Stimulated activated CD4-positive, alpha-beta T cell treated with anti-CD3 and anti-CD28 coated beads, TNF-alpha, amount 100 ng/mL, for 48 hours (primary cell): ENCODE results near the gene LENG1.
"Not testable (repeated sequence)": the region's sequence is repeated elsewhere in the genome, so short reads cannot be mapped to it uniquely, and the experiment has no call there.

ENCODE experiments used
- DNase-seq, 3 donors: peaks; one replicate each; pipeline ENCODE4 v3.0.0-alpha.2; 2020; ENCODE audit warnings: low read depth in 3 of 3

The LENG1 gene

GRCh38 chr19:54159352-54160181 lies at the start of gene LENG1:
LENG1 (minus strand) TSS chr19:54159721; CDS start chr19:54159695, 26 bp downstream.
- peak; percentile 96 to 99 (median 96) for DNase-seq

GRCh38 chr19:54208784-54209057 lies 49.2 kb upstream of the LENG1 start:
- DNase-seq: no peak

DNA sequence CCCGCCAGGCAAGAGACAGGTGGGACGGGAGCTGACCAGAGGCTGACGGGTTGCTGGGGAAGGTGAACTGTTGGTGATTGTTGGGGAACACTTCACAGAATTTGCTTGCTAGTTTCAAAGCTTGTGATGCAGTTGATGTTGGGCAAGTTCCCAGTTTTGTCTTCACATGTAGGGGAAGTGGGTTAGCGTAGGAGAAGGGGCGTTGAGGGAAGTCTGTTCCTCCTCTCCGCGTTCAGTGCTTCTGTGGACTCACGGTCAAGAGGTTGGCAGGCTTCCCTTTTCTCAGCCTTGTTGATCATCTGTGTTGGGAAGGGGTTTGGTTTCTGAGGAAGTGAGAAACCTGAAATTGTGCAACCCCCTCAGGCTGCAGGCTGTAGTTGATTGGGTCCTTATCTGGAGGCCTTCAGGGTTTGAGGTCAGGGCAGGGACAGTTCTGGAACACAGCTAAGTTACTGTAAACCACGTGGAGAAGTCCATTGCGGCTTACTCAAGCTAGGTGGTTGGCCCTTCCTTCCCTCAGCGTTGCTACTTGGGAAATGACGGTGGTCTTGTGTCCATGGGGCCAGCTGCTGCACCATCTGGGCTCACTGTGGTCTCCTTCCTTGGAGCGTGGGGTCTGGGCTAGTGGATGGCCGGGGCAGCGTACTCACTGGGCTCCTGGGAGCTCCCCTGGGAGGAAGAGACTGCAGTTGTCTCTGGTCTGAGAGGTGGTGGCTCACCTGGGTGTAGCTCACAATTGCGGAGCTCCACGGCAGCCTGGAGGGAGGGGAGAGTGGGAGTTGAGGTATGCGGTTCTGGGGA lies 48.7 kb upstream of the LENG1 start:
- peak in 2 of 3 donors; percentile 55 for DNase-seq

DNA sequence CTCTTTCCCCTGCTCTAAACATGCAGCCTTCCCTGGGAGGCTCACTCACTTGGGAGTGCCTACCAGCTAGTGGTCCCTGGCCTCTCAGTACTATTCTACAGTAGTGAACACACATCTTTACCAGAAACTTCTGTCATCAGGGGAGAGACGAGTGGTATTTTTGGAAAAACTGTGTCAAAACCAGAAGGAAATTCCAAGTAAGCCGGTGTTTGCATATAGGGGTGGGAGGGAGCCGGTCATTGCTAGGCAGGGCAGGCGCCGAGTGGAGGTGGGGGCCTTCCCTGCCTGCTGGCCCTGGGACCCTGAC lies 48.1 kb upstream of the LENG1 start:
- no peak for DNase-seq

DNA sequence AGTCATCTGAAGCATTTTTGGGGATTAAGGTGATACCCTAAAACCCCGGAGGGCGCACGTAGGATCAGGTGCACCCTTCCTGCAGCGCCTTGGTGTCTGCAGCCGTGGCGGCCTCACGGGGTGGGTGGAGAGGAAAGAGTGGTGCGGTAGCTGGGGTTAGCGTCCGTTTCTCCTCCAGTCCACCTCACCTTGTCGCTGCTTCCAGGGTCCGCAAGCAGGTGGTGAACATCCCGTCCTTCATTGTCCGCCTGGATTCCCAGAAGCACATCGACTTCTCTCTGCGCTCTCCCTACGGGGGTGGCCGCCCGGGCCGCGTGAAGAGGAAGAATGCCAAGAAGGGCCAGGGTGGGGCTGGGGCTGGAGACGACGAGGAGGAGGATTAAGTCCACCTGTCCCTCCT lies 47.7 kb upstream of the LENG1 start:
- DNase-seq: not testable (repeated sequence)

DNA sequence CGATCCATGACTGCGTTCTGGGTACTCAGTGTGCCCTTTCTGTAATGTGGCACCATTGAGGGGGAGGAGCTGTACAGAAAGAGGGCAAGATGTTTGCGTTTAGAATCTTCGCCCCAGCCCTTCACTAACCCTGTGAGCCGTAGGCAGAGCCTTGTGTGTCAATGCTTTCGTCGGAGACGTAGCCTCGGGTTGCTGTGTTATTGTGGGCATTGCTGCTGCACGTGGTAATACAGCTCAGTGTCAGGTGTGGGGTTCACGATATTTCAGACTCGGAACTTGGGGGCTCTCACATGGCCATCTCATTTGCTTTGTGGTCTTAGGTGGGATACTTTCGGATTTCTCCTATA lies 47.3 kb upstream of the LENG1 start:
- no peak for DNase-seq

GRCh38 chr19:54206030-54206830 lies 46.7 kb upstream of the LENG1 start:
- no peak for DNase-seq

- no peak for DNase-seq
Observed at GRCh38 chr19:54204767-54205468, 45.4 kb upstream of the LENG1 start.

DNA sequence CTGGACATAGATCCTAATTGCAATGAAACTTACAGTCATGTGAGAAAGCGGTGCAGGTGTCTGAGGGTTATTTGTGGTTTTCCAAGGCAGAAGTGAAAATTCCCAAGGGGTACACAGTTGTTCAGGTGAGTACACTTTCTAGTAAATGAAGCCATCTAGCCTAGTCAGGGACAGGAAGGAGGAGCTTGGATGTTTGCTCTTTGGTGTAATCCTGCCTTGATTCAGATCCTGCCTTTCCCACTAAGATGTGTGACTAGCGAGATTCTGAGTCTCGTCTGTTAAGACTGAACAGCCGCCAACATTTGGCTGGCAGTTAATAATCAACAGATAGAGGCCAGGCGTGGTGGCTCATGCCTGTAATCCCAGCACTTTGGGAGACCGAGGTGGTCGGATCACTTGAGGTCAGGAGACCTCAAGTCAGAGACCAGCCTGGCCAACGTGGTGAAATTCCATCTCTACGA lies 43.7 kb upstream of the LENG1 start:
- DNase-seq: no peak

DNA sequence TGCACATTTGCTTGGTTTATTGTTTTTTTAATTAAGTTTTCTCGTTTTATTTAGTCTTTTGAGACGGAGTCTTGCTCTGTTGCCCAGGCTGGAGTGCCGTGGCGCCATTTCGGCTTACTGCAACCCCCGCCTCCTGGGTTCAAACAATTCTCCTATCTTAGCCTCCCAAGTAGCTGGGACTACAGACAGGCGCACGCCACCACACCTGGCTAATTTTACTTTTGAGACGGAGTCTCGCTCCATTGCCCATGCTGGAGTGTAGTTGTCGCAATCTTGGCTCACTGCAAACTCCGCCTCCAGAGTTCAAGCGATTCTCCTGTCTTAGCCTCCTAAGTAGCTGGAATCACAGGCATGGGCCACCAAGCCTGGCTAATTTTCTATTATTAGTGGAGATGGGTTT lies 42.5 kb upstream of the LENG1 start:
- DNase-seq: no peak

- DNase-seq: no peak
Observed at GRCh38 chr19:54201172-54201701, 41.7 kb upstream of the LENG1 start.

GRCh38 chr19:54199401-54199800 lies 39.9 kb upstream of the LENG1 start:
- DNase-seq: no peak

DNA sequence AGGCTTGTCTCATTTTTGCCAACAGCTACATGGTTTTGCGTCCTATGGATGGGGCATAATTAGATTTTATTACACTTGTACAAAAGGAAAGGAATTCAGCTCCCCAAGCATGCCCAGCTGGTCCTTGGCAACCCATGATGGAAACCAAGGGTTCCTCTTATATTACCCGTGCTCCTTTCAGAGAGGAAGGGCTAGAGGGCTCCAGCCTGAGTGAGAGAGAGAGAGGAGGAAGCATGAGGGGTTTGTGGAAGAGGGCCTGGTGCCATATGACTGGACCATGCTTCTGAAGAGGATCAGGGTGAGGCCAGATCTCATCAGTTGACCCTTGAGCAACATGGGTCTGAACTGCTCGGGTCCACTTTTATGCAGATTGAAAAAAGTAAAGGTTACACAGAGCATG lies 37.6 kb upstream of the LENG1 start:
- DNase-seq: no peak

GRCh38 chr19:54196536-54196935 lies 37.0 kb upstream of the LENG1 start:
- DNase-seq: no peak

DNA sequence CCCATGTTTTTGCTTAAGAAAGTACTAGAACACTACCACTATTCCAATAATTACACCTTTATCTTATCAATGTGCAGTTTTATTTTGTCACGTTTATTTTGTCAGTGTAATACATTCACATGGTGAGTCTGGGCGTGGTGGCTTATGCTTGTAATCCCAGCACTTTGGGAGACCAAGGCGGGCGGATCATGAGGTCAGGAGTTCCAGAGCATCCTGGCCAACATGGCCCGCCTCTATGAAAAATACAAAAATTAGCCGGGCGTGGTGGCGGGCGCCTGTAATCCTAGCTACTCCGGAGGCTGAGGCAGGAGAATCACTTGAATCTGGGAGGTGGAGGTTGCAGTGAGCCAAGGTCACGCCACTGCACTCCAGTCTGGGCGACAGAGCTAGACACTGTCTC lies 34.9 kb upstream of the LENG1 start:
- DNase-seq: not testable (repeated sequence)

GRCh38 chr19:54193011-54193410 lies 33.5 kb upstream of the LENG1 start:
- no peak for DNase-seq

DNA sequence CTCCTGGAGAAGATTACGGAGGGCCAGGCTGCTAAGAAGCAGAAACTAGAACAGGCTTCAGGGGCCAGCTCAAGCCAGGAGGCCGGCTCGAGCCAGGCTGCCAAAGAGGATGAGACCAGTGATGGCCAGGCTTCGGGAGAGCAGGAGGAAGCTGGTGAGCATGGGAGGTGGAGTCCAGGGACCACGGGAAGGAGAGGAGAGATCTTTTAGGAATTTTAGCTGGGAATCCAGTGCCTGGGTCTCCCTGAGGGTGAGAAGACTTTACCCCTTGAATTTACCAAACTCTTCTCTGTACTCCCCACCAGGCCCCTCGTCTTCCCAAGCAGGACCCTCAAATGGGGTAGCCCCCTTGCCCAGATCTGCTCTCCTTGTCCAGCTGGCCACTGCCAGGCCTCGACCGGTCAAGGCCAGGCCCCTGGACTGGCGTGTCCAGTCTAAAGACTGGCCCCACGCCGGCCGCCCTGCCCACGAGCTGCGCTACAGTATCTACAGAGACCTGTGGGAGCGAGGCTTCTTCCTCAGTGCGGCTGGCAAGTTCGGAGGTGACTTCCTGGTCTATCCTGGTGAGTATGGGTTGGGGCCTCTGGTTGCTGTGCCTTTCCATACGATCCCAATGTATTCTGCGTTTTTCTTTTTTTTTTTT lies 32.4 kb upstream of the LENG1 start:
- DNase-seq: no peak

DNA sequence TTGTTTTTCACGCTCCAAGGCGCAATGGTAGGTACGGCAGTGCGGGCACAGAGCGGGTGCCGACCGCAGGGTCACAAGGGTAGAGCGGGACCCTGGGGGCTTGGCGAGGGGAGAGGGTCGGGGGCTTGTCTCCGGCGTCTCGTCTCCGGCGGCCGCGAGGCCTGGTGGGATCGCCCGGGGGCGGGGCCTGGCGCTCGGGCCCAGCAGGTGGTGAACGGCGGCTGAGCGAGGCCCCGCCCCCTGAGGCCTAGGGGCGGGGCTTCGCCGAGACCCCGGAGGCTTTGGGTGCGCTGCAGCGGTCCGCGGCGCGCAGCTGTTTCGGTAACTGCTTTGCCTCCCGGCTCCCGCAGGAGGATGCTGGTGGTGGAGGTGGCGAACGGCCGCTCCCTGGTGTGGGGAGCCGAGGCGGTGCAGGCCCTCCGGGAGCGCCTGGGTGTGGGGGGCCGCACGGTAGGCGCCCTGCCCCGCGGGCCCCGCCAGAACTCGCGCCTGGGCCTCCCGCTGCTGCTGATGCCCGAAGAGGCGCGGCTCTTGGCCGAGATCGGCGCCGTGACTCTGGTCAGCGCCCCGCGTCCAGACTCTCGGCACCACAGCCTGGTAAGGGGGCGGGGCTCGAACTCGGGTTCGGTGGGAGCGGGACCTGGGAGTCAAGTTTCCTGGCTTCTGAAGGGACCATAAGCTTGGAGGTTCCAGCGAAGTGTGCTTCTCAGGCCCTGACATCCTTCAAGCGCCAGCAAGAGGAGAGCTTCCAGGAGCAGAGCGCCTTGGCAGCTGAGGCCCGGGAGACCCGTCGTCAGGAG lies 31.7 kb upstream of the LENG1 start, which contains the start of gene TSEN34:
Gene TSEN34 (plus strand): TSS at position 298 of the 800 bp plus-strand sequence. CDS start 57 bp downstream, at position 355.
- DNase-seq: peak; percentile 66 to 77 (median 76)

DNA sequence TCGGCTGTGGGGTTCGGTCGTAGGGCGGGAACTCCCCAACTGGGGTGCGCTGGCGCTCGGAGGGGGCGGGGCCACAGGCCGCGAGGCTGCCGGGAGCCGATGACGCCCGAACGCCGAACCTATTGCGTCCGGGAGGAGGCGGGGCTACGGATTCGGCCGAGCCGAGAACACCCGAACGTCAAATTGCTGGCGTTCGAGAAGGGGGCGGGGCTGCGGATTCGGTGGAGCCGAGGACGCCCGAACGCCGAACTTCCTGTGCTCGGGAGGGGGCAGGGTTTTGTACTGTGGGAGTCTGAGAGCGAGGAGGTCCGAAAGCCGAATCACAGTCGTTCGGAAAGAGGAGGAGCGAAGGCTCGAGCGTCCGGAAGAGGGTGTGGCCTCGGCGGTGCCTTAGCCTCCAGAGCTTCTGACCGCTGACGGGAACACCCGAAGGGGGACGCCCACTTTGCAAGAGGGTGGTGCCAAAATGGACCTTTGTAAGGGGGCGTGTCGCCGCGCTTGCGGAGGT lies 31.0 kb upstream of the LENG1 start:
- DNase-seq: peak; percentile 99 to 100 (median 100)
